Medulla oblongata (tissue), 1 donor: ENCODE data around the gene KRTAP10-3.
"Not testable (repeated sequence)": the region's sequence is repeated elsewhere in the genome, so short reads cannot be mapped to it uniquely, and the experiment has no call there.

ENCODE experiments used
- DNase-seq: peaks from one replicate; pipeline ENCODE4 v3.0.0-alpha.2; 2015; ENCODE audit errors: extremely low spot score

Gene KRTAP10-3, protein sequence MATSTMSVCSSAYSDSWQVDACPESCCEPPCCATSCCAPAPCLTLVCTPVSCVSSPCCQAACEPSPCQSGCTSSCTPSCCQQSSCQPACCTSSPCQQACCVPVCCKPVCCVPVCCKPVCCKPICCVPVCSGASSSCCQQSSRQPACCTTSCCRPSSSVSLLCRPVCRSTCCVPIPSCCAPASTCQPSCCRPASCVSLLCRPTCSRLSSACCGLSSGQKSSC

GRCh38 chr21:44558695-44559094 is at the start of gene KRTAP10-3:
KRTAP10-3 (minus strand) TSS chr21:44558795; CDS start chr21:44558715, 80 bp downstream.
- DNase-seq: no peak

DNA sequence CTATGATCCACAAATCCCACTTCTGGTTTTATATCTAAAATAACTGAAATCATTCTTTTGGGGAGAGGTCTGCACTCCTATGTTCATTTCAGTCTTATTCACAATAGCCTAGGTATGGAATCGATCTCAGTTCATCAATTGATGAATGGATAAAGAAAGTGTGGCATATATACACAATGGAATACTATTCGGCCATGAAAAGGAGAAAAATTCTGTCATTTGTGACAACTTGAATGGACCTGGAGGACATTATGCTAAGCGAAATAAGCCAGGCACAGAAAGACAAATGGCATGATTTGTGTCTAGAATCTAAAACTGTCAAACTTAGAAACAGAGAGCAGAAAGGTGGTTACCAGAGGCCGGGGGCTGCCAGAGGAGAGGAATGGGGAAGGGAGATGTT is 47.9 kb upstream of the KRTAP10-3 start:
- DNase-seq: no peak

- no peak for DNase-seq
Observed at GRCh38 chr21:44603911-44604310, 45.3 kb upstream of the KRTAP10-3 start.

DNA sequence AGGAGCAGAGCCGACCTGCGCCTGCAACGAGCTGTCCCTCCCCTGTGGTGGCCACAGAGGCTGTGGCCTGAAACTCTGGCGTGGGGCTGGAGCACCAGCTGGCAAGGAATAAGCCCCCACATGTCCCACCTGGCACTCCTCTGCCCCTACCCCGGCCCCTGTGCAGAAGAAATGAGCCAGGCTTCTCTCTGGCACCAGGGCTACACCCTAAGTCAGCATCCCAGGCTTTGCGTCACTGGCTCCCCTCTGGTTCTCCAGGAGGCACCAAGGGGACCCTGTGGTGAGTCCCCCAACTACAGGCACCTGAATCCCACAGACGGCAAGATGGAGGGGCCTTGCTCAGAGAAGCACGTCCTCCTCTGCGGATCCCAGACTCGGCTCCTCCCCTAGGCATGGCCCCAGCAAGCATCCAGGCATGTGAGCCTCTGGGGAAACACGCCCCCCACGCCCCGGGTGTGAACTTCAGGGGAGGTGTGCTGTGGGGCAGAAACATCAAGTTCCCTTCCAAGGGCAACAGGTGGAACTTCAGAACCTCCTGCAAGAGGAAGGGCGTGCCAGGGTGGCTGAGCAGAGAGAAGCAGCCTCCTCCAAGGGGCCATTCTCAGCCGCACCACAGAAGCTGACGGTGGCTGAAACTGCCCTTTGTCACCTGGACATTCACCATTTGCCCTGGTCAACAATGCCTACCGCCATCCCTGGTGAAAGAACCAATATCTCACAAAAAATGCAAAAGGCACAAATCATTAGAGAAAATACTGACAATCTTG is 44.7 kb upstream of the KRTAP10-3 start:
- DNase-seq: no peak

GRCh38 chr21:44602463-44602850 is 43.9 kb upstream of the KRTAP10-3 start:
- DNase-seq: no peak

DNA sequence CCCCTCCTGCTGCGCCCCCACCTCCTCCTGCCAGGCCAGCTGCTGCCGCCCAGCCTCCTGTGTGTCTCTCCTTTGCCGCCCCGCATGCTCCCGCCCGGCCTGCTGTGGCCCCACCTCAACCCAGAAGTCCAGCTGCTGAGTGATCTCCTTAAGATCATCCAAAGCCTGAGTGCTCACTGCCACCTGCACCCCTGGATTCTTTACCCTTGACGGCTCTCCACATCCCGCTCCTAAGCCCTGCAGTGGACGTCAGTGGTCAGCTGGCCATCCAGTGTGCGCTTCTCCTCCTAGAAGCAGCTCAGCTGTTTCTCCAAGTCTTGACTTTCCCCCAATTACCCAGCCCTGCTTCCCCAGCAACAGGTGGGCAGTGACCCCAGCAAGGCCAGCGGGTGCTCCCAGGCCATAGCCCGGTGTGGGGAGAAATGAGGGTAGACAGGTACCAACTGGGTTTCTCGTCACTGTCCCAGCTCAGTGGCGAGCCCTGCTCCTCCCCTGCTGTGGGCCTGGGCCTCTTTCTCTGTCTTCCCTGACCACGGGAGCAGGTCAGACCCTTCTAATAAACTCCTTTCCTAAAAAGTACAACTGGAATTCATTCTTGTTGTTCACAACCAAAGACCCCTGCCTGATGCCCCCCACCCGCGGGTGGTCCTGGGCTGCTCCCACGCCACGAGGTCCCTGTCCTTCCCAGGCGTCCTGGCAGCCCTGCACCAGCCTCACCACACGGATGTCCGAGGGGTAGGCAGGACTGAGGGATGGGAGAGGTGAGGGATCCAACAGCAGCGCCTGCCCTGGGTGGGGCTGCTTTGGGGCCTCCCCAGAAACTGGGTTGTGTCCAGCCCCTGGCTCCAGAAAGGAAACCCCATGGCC is 43.2 kb upstream of the KRTAP10-3 start:
- DNase-seq: no peak

- DNase-seq: not testable (repeated sequence)
Observed at GRCh38 chr21:44601091-44601490, 42.5 kb upstream of the KRTAP10-3 start.

GRCh38 chr21:44600118-44600978 is 41.8 kb upstream of the KRTAP10-3 start, which contains the start of gene KRTAP10-7:
KRTAP10-7 (plus strand) TSS chr21:44600597; CDS start chr21:44600622, 25 bp downstream.
- not testable (repeated sequence) for DNase-seq

DNA sequence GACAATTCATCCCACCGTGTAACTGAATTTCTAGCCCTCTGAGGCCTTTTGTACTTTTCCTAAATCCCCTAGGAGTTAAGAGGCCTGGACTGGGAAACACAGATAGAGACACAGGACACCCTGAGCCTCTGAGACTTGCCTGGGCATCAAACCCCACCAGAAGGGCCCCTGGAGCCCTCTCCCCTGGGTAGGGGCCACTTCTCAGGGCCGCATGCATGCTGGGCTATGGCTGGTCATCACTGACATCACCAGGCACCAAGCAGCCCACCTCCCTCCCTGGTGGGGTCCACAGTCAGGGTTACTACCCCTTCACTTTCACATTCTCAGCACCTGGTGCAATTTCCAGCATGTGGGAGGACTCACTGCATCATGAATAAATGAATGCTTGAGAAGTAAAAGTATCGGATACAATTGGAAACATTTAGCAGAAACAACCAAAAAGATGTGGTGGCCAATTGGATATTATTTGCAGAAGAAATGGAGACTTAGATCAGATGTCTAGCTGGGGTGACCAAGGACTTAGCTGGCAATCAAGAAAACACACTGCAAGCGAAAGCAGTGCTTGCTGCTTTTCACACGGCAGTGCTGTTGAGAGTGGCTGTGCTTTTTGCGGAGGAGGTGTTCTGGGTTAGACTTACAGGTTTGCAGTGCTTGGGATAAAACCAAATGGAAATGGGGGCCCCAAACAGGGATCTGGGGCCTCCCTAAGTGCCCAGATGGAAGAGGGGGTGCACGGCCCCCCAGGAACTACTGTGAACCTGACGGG is 40.9 kb upstream of the KRTAP10-3 start:
- DNase-seq: no peak

GRCh38 chr21:44598061-44598460 is 39.5 kb upstream of the KRTAP10-3 start:
- no peak for DNase-seq

GRCh38 chr21:44596068-44596725 is 37.6 kb upstream of the KRTAP10-3 start:
- DNase-seq: no peak

DNA sequence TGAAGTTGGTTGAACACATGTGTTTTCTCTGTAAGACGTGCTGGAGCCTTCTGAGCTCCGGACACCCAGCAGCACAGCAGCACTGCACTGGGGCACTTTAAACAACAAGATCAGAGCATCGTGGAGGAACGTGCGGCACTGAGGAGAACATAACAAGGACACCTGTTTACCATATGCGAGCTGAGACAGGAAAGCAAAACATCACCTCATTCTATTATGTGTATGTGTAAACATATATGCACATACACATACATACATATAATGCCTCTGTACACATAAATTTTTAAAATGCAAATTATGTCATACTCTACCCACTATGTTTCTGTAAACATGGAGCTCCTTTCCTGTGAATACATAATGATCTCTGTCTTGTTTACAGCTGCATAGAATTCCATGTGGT is 36.9 kb upstream of the KRTAP10-3 start:
- no peak for DNase-seq

DNA sequence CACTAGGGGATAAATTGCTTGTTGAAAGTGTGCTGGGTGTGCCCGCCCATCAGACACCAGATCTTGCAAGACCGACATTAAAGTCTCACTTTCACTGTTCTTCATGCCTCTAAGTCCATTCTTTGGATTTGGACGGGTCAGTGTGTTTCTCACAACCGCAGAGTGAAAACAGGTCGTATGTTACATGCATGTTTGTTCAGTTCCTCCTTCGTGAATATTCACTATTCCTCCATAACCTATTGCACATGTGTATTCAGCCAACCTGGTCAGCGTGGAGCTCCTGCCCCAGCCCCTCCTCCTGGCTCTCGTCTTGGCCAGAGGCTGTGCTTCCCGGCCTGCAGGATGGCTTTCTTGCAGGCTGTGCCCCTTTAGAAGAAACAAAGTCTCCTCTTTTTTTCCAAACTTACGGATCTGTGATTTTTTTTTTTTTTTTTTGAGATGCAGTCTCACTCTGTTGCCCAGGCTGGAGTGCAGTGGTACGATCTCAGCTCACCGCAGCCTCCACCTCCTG is 35.9 kb upstream of the KRTAP10-3 start:
- no peak for DNase-seq

- no peak for DNase-seq
Observed at GRCh38 chr21:44593598-44594405, 35.2 kb upstream of the KRTAP10-3 start.

DNA sequence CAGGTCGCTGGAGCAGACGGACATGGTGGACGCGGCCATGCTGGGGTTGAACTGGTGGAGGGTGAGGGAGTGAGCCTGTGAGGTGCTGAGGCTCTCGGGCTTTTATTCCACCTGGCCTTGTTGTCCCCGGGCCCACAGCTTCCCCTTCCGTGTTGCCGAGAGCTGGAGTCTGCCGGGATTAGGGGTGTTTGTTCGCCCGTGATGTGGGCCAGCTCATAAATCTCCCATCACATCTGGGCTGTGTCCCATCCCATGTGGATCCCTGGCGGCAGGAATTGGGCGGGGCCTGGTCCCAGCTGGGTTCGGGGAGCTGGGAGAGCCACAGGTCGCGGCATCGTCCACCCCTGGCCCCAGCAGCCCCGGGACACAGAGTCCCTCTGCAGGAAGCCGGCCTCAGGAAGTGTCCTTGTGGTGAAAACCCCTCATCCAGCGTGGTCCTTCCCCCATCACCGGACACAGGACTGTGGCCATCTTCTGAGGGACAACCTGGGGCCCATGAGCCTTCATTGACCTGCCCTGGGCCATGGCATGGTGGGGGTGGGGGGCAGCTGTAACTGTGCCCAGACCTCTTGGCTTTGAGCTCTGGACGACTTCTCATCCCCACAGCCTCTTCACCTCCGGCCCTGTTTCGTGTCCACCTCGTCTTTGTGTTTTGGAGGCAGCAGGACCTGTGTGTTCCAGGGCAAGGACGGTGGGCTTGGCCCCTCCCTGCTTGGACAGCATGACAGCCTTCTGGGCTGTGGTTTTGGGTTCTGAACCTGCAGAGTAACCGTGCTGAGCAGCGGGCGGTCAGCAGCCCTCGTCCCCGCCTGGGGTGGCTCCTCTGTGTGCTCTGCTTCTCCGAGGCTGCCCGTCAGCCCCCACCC is 34.1 kb upstream of the KRTAP10-3 start, which contains the start of gene KRTAP10-6:
Gene KRTAP10-6 (minus strand): TSS at position 60 of the 866 bp plus-strand sequence. CDS start 21 bp downstream, at position 39.
- no peak for DNase-seq

- not testable (repeated sequence) for DNase-seq
Observed at GRCh38 chr21:44591801-44592130, 33.2 kb upstream of the KRTAP10-3 start.

GRCh38 chr21:44590897-44591800 is 32.6 kb upstream of the KRTAP10-3 start:
- not testable (repeated sequence) for DNase-seq
